Measurements from ENCODE around the gene SCRN2. TPM values are rescaled to one million over a fixed set of nuclear protein-coding genes. Genes with fewer than 3 reads are reported as not detected.
A peak's percentile ranks its signal among the peaks of the same experiment; 100 is the strongest.

SCRN2 gene
- total and polyA plus RNA-seq, 2 of the 13 experiments (the other 11 are each of a cell fraction or from before 2014, with no cell fraction given): 21.7 to 29.5 TPM

- no TSS peak for BruUV-seq (replicated peaks)
- no peaks in the 10 kb centered on the region for H4K20me1 ChIP-seq (ENCODE audit: insufficient read depth, low read length)
- H3K9me3 ChIP-seq (ENCODE audit: low read length): no peaks in the 10 kb centered on the region
- H3K27ac ChIP-seq (ENCODE audit: extremely low read length, insufficient read depth, low read length): peak overlapping the region; percentile 66
- FAIRE-seq (no peak), ATAC-seq (no peak), DNase-seq (ENCODE audit: low spot score) (no peak)
- WGBS (ENCODE audit: low lambda C conversion rate): 24% methylated on average over 12 of the region's 17 CpGs
- ChIA-PET CTCF (ENCODE audit: low intra/inter-chr PET ratio, low total read pairs) (interaction anchor here (1.6 to 5.6 kb wide), 2 partner anchors 49 to 130 kb away, joined by 10 to 162 read pairs; partner anchors contain the start of gene CDK5RAP3), POLR2A (interaction anchor here (1.0 to 2.8 kb wide), 8 partner anchors 9 to 191 kb away, joined by 5 to 56 read pairs (median 12); partner anchors contain the start of genes KPNB1, LRRC46, MRPL10 and PNPO)
- no peak overlapping the region for H2AFZ ChIP-seq (ENCODE audit: low read length)
- H3K36me3 ChIP-seq (replicated peaks in 1 of 2; ENCODE audit: control insufficient read depth in 1 of 2, insufficient read depth in 2 of 2, low read length in 2 of 2): no peaks in the 10 kb centered on the region; a peak in 2 of 5 replicates
- H3K4me1 ChIP-seq (ENCODE audit: insufficient read depth, low read length): peaks cover 72% of the 10 kb centered on the region
- peaks cover 10% of the 10 kb centered on the region for H3K79me2 ChIP-seq (ENCODE audit: insufficient read depth, low read length)
- H3K27me3 ChIP-seq (ENCODE audit: control insufficient read depth in 1 of 2, insufficient read depth in 2 of 2, low read length in 2 of 2): no peaks in the 10 kb centered on the region; a peak in 1 of 5 replicates
- peak overlapping the region; percentile 80 to 95 (median 84) for H3K4me3 ChIP-seq (replicated peaks in 1 of 3; ENCODE audit: insufficient read depth in 1 of 3, low read depth in 2 of 3, low read length in 3 of 3)
- peak overlapping the region; percentile 89 for H3K4me2 ChIP-seq (ENCODE audit: low read depth, low read length)
- intact Hi-C loops (cut with micrococcal nuclease; ENCODE audit: unreplicated experiment) (no loop called here), in situ Hi-C loops (cut with HindIII; ENCODE audit: extremely low pct_ligation_motif_present, low pct_unique_long_range_greater_than_20kb) (loop anchor here (5.0 kb wide), 2 partner anchors 52 to 177 kb away; no protein-coding TSS in a partner anchor)
- peak overlapping the region; percentile 84 for H3K9ac ChIP-seq (ENCODE audit: insufficient read depth, low read depth, low read length)
- peak; percentile 11; the same call in 1 of the 2 replicates for TF ChIP-seq ZNF839 (CRISPR knock-in tag; IDR thresholded peaks at IDR 0.05; ENCODE audit: borderline replicate concordance)
- no peak for TF ChIP-seq NBN (conservative IDR thresholded peaks at IDR 0.05)
- no peak for TF ChIP-seq ZNF567 (CRISPR knock-in tag; IDR thresholded peaks at IDR 0.05; ENCODE audit: borderline replicate concordance)
- TF ChIP-seq ZMYM3 (CRISPR knock-in tag; IDR thresholded peaks at IDR 0.05): peak; percentile 95
- TF ChIP-seq ZNF430 (CRISPR knock-in tag; IDR thresholded peaks at IDR 0.05): no peak
- no peak for TF ChIP-seq ZNF431 (CRISPR knock-in tag; IDR thresholded peaks at IDR 0.05; ENCODE audit: borderline replicate concordance, low read depth)
- TF ChIP-seq CC2D1A (CRISPR knock-in tag; IDR thresholded peaks at IDR 0.05): peak; percentile 36; the same call in 1 of the 2 replicates
- TF ChIP-seq MED1 (CRISPR knock-in tag; IDR thresholded peaks at IDR 0.05): no peak
- no peak for TF ChIP-seq ZNF10 (CRISPR knock-in tag; IDR thresholded peaks at IDR 0.05; ENCODE audit: borderline replicate concordance, low read depth)
- no peak for TF ChIP-seq ZBTB21 (CRISPR knock-in tag; IDR thresholded peaks at IDR 0.05)
- TF ChIP-seq ZNF644 (CRISPR knock-in tag; IDR thresholded peaks at IDR 0.05; ENCODE audit: low read depth): no peak
- no peak for TF ChIP-seq CEBPZ (IDR thresholded peaks at IDR 0.05; ENCODE audit: low read length)
- TF ChIP-seq ZNF207 (IDR thresholded peaks at IDR 0.05; ENCODE audit: borderline replicate concordance): no peak
- no peak for TF ChIP-seq NFIB (CRISPR knock-in tag; IDR thresholded peaks at IDR 0.05; ENCODE audit: borderline replicate concordance)
- no peak for TF ChIP-seq HIVEP1 (CRISPR knock-in tag; IDR thresholded peaks at IDR 0.05)
- no peak for TF ChIP-seq ZNF878 (CRISPR knock-in tag; IDR thresholded peaks at IDR 0.05)
- no peak for TF ChIP-seq ZNF572 (CRISPR knock-in tag; IDR thresholded peaks at IDR 0.05)
- TF ChIP-seq ARNTL (CRISPR knock-in tag; IDR thresholded peaks at IDR 0.05): 0 out of 2 replicates have a peak, but pooled peaks have one; percentile 16
- TF ChIP-seq HNRNPL (IDR thresholded peaks at IDR 0.05; ENCODE audit: low read depth, low read length): no peak
- TF ChIP-seq, protein P1, sequence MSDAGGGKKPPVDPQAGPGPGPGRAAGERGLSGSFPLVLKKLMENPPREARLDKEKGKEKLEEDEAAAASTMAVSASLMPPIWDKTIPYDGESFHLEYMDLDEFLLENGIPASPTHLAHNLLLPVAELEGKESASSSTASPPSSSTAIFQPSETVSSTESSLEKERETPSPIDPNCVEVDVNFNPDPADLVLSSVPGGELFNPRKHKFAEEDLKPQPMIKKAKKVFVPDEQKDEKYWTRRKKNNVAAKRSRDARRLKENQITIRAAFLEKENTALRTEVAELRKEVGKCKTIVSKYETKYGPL (CRISPR knock-in tag; IDR thresholded peaks at IDR 0.05): no peak
- no peak for TF ChIP-seq NCOA2 (CRISPR knock-in tag; IDR thresholded peaks at IDR 0.05)
- 0 out of 2 replicates have a peak, but pooled peaks have one; percentile 26 for TF ChIP-seq ZBTB20 (CRISPR knock-in tag; IDR thresholded peaks at IDR 0.05; ENCODE audit: borderline replicate concordance, low read depth)
Measured at GRCh38 chr17:47840001-47840741, 902 bp downstream of the SCRN2 start.

Measured in HepG2 (cell line).